Epithelial cell of proximal tubule (primary cell): ENCODE results near the gene CPSF4. TPM values are rescaled to one million over a fixed set of nuclear protein-coding genes. Genes with fewer than 3 reads are reported as not detected.

Experiments
- DNase-seq: peaks from one replicate; pipeline ENCODE4 v3.0.0-alpha.2; 2011; ENCODE audit warnings: low read depth
- H3K4me3 ChIP-seq: 2 replicates; pipeline ENCODE4 v1.5.1; 2011; ENCODE audit warnings: low read depth, mild to moderate bottlenecking, low read length
- total RNA-seq: library from RNA; depleted of rRNA; stranded (reverse); fragments of >200 nt; gene quantifications from 2 replicates; pipeline ENCODE4 v1.2.3, GENCODE V29; 2015
- TF ChIP-seq, protein P1 (sequence below): conservative IDR thresholded peaks from 2 replicates; pipeline ENCODE4 v1.5.1; 2012; ENCODE audit warnings: low read depth, mild to moderate bottlenecking, low read length

The CPSF4 gene
- total RNA-seq, 1 donor from 2014 or later = 15.8 TPM

DNA sequence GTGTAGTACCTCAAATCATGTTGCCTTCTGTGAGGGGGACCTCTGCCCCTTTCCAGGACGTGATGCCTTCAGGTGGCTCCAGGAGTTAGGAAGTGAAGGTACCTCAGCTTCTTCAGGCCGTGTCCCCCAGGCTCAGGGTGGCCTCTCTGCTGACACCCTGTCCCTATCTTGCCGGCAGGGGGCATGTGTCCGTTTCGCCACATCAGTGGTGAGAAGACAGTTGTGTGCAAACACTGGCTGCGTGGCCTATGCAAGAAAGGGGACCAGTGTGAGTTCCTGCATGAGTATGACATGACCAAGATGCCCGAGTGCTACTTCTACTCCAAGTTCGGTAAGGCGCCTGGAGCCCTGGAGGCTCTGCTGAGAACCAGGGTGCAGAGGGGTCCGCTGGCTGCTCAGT lies 9.2 kb downstream of the CPSF4 start:
- no peak for DNase-seq
- TF ChIP-seq, protein P1, sequence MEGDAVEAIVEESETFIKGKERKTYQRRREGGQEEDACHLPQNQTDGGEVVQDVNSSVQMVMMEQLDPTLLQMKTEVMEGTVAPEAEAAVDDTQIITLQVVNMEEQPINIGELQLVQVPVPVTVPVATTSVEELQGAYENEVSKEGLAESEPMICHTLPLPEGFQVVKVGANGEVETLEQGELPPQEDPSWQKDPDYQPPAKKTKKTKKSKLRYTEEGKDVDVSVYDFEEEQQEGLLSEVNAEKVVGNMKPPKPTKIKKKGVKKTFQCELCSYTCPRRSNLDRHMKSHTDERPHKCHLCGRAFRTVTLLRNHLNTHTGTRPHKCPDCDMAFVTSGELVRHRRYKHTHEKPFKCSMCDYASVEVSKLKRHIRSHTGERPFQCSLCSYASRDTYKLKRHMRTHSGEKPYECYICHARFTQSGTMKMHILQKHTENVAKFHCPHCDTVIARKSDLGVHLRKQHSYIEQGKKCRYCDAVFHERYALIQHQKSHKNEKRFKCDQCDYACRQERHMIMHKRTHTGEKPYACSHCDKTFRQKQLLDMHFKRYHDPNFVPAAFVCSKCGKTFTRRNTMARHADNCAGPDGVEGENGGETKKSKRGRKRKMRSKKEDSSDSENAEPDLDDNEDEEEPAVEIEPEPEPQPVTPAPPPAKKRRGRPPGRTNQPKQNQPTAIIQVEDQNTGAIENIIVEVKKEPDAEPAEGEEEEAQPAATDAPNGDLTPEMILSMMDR = peak; percentile 39
- H3K4me3 ChIP-seq = no peak overlapping the region

DNA sequence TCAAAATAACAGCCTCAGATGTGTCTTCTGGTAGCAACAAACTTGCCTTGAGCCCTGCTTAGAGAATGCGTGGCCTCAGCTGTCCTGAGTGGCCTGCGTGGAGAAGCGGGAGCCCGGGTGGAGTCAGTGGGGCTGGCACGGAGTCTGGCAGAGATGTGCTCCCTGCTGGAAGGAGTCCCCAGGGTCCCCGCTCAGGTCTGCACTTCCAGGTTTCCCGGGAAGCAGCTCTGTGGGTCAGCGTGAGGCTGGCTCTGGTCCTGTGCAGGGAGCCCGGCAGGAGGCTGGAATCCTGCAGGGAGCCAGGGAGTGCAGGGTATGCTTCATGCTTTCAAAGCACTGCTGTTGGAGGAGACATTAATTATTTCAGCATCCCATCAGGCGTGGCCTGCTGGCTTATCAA lies 10.1 kb downstream of the CPSF4 start:
- no peak for DNase-seq
- H3K4me3 ChIP-seq = no peak overlapping the region
- TF ChIP-seq, protein P1 = no peak

DNA sequence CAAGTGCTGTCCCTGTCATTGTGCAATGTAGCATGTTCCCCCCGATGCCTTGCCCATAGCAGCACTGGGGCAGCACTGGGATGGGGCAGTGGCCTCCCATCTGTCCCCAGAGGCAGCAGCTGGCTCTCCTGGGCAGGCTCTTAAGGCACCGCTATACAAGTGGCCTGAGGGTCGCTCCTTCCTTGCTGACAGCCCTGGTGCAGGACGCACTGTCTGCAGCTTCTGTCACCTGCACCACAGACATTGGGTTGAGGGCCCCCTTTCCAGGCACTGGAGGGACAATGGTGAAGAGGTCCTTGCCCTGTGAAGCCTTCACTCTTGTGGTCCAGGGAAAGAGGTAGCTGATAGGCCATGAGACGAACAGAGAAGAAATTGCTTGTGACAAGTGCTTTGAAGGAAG lies 10.6 kb downstream of the CPSF4 start:
- H3K4me3 ChIP-seq = no peak overlapping the region
- TF ChIP-seq, protein P1 = no peak
- DNase-seq = no peak

DNA sequence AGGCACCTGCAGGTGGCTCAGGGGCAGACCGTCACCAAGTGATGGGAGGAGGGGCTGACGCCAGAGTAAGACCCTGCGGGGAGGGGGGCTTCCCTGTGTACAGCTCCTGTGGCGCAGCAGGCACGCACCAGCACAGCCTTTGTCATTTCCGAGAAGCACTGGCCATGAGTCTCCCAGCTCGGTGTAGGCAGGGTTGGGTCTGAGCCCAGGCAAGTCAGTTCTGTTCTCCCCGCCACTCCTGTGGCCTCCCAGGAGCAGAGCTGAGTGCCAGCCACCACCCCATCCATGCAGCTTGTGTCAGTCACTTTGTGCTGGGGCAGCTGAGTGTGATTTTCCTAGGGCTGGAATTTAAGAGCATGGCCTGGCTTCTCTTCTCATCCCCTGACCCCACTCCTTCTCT lies 13.2 kb downstream of the CPSF4 start:
- no peak overlapping the region for H3K4me3 ChIP-seq
- DNase-seq = no peak
- TF ChIP-seq, protein P1 = no peak

DNA sequence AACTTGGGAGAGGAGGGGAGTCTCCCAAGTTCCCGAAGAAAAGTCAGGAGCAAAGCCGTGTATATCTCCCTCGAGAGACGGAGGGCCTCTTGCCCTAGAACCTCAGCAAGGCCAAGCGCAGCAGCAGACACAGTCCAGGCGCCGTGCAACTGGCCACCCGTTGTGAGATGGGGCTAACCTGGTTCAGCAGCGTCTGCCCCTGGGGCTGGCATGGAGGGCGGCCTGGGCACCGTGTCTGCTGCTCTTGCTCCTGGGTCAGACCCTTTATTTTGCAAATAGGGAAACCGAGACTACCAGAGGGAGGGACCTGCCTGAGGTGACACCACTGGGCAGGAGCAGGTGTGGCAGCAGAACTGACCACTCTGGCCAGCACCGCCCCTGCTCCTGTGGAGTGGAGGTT lies 13.8 kb downstream of the CPSF4 start:
- TF ChIP-seq, protein P1 = no peak
- H3K4me3 ChIP-seq = no peak overlapping the region
- DNase-seq = no peak

DNA sequence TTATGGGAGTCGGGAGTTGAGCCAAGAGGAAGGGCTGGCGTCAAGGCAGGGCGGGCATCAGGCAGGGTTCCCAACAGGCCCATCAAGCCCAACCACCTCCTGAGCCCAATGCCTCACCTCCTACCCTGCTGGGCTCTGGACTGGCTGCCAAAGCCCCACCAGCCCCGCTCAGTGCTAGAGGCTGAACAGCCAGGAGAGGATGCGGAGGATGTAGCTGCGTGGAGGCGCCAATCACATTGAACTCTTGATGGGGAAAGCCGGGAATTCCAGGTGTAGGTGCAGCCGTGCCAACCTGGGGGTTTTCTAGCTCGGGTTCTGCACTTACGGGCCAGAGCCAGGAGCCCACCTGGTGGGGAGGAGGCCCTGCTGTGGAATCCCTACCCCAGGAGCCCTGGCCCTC lies 14.4 kb downstream of the CPSF4 start:
- DNase-seq = no peak
- TF ChIP-seq, protein P1 = no peak
- H3K4me3 ChIP-seq = no peak overlapping the region

DNA sequence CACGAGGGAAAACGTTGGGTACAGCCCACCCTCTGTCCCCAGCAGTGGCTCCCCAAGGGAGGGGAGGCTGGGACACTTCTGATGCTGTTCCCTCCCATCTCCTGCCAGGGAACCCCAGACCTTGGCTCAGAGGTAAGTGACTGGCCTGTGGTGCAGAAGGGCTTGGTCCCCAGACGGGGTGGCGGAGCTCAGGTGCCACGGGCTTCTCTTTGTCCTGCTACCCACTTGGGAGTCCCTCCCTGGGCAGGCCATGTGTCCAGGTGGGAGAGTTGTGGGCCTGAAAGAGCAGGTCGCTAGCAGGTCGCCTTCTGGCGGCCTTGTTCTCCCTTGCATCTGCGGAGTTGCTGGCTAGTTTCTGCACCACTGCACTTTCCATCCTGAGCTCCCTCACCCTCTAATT lies 17.1 kb downstream of the CPSF4 start:
- no peak overlapping the region for H3K4me3 ChIP-seq
- DNase-seq = no peak
- TF ChIP-seq, protein P1 = no peak
